MG63 (cell line): ENCODE measurements around the gene NOMO2. TPM values are rescaled to one million over a fixed set of nuclear protein-coding genes. Genes with fewer than 3 reads are reported as not detected.
"Not testable (repeated sequence)": the region's sequence is repeated elsewhere in the genome, so short reads cannot be mapped to it uniquely, and the experiment has no call there.

Experiments used
- DNase-seq: peaks from one replicate; pipeline ENCODE4 v3.0.0-alpha.2; 2020
- H3K27me3 ChIP-seq: fragments of 250-450 bp; sonication (Bioruptor Pico); 2 replicates; pipeline ENCODE4 v1.5.1; 2020; ENCODE audit warnings: mild to moderate bottlenecking, moderate library complexity
- H3K36me3 ChIP-seq: fragments of 250-450 bp; sonication (Bioruptor Pico); 2 replicates; pipeline ENCODE4 v1.5.1; 2020; ENCODE audit warnings: mild to moderate bottlenecking, moderate library complexity
- H3K4me3 ChIP-seq: fragments of 250-450 bp; sonication (Bioruptor Pico); 2 replicates; pipeline ENCODE4 v1.5.1; 2020; ENCODE audit warnings: mild to moderate bottlenecking, moderate library complexity
- H3K9me3 ChIP-seq: fragments of 250-450 bp; sonication (Bioruptor Pico); 2 replicates; pipeline ENCODE4 v1.5.1; 2020; ENCODE audit warnings: mild to moderate bottlenecking, moderate library complexity
- total RNA-seq: library from RNA; depleted of rRNA; stranded (reverse); fragments of >200 nt; shearing (Covaris generic); gene quantifications from 2 replicates; pipeline ENCODE4 v1.2.3, GENCODE V29; 2014; ENCODE audit warnings: low replicate concordance; rRNA removed

NOMO2 gene
- total RNA-seq, 1 experiment from 2014 or later, result 244 TPM

- H3K4me3 ChIP-seq, H3K36me3 ChIP-seq, DNase-seq, H3K9me3 ChIP-seq, H3K27me3 ChIP-seq: not testable (repeated sequence)
Observed at GRCh38 chr16:18409532-18410293, 152.2 kb downstream of the NOMO2 start.

- H3K4me3 ChIP-seq, H3K9me3 ChIP-seq, H3K27me3 ChIP-seq, DNase-seq, H3K36me3 ChIP-seq: not testable (repeated sequence)
Observed at GRCh38 chr16:18401851-18402657, 159.8 kb downstream of the NOMO2 start.

- H3K36me3 ChIP-seq, H3K27me3 ChIP-seq, H3K9me3 ChIP-seq: not testable (repeated sequence)
- peak; percentile 23 for DNase-seq
- peak overlapping the region; percentile 25 for H3K4me3 ChIP-seq
Observed at GRCh38 chr16:18401159-18401558, 160.7 kb downstream of the NOMO2 start.

GRCh38 chr16:18394363-18394762 is 167.5 kb downstream of the NOMO2 start:
- H3K27me3 ChIP-seq, H3K9me3 ChIP-seq, DNase-seq, H3K36me3 ChIP-seq, H3K4me3 ChIP-seq: not testable (repeated sequence)

GRCh38 chr16:18387767-18388166 is 174.1 kb downstream of the NOMO2 start:
- H3K36me3 ChIP-seq, result not testable (repeated sequence)

GRCh38 chr16:18386517-18386916 is 175.4 kb downstream of the NOMO2 start:
- not testable (repeated sequence) for H3K36me3 ChIP-seq, H3K4me3 ChIP-seq, H3K27me3 ChIP-seq, H3K9me3 ChIP-seq, DNase-seq

More at GRCh38 chr16:18387767-18388166, 174.1 kb downstream of the NOMO2 start:
- not testable (repeated sequence) for H3K27me3 ChIP-seq, H3K4me3 ChIP-seq, H3K9me3 ChIP-seq, DNase-seq

GRCh38 chr16:18385285-18385684 is 176.6 kb downstream of the NOMO2 start:
- H3K36me3 ChIP-seq, H3K4me3 ChIP-seq, DNase-seq, H3K9me3 ChIP-seq, H3K27me3 ChIP-seq: not testable (repeated sequence)

GRCh38 chr16:18384869-18385268 is 177.0 kb downstream of the NOMO2 start:
- H3K4me3 ChIP-seq, DNase-seq, H3K36me3 ChIP-seq, H3K9me3 ChIP-seq, H3K27me3 ChIP-seq: not testable (repeated sequence)

- not testable (repeated sequence) for H3K9me3 ChIP-seq, H3K36me3 ChIP-seq, DNase-seq, H3K4me3 ChIP-seq, H3K27me3 ChIP-seq
Observed at GRCh38 chr16:18384098-18384636, 177.7 kb downstream of the NOMO2 start.

GRCh38 chr16:18382696-18383095 is 179.2 kb downstream of the NOMO2 start:
- H3K9me3 ChIP-seq, H3K4me3 ChIP-seq, H3K27me3 ChIP-seq, H3K36me3 ChIP-seq, DNase-seq: not testable (repeated sequence)

Other genes with a start within 250 kb of the NOMO2 start
- gene NPIPA8, start 225.4 kb downstream of the NOMO2 start, total RNA-seq, result 12.3 and 23.3 TPM in 2 replicates
- 1,993 and 2,668 TPM in 2 replicates for gene RPS15A, start 228.2 kb upstream of the NOMO2 start, total RNA-seq
- gene ARL6IP1, start 239.5 kb upstream of the NOMO2 start, total RNA-seq, result 118 and 145 TPM in 2 replicates